GM21723 (cell line): Measurements from ENCODE around the gene PARN.

Experiments
- ATAC-seq: cut with Tn5 transposase; IDR thresholded peaks from one replicate; pipeline ENCODE4 v1.9.1; 2021; ENCODE audit warnings: mild to moderate bottlenecking, moderate library complexity; ENCODE audit not compliant: unreplicated experiment

The PARN gene

GRCh38 chr16:14476183-14476582 is 153.9 kb downstream of the PARN start:
- no peak for ATAC-seq

GRCh38 chr16:14475370-14476139 is 154.5 kb downstream of the PARN start:
- ATAC-seq = no peak

GRCh38 chr16:14473488-14473887 is 156.6 kb downstream of the PARN start:
- no peak for ATAC-seq

GRCh38 chr16:14472357-14472756 is 157.7 kb downstream of the PARN start:
- ATAC-seq = no peak

- ATAC-seq = no peak
Observed at GRCh38 chr16:14470788-14471187, 159.3 kb downstream of the PARN start.

- no peak for ATAC-seq
Observed at GRCh38 chr16:14465799-14466198, 164.3 kb downstream of the PARN start.

- ATAC-seq = no peak
Observed at GRCh38 chr16:14464796-14465195, 165.3 kb downstream of the PARN start.

- ATAC-seq = no peak
Observed at GRCh38 chr16:14464192-14464591, 165.9 kb downstream of the PARN start.

GRCh38 chr16:14462811-14463210 is 167.2 kb downstream of the PARN start:
- ATAC-seq = no peak

GRCh38 chr16:14460726-14461125 is 169.3 kb downstream of the PARN start:
- ATAC-seq = no peak

GRCh38 chr16:14458576-14458975 is 171.5 kb downstream of the PARN start:
- ATAC-seq = no peak

- no peak for ATAC-seq
Observed at GRCh38 chr16:14456793-14457481, 173.1 kb downstream of the PARN start.

GRCh38 chr16:14455573-14455972 is 174.5 kb downstream of the PARN start:
- no peak for ATAC-seq

GRCh38 chr16:14454391-14454790 is 175.7 kb downstream of the PARN start:
- no peak for ATAC-seq

- ATAC-seq = no peak
Observed at GRCh38 chr16:14452066-14452465, 178.0 kb downstream of the PARN start.

GRCh38 chr16:14450846-14451245 is 179.2 kb downstream of the PARN start:
- ATAC-seq = no peak

- no peak for ATAC-seq
Observed at GRCh38 chr16:14449790-14450480, 180.1 kb downstream of the PARN start.

GRCh38 chr16:14449334-14449733 is 180.7 kb downstream of the PARN start:
- no peak for ATAC-seq

GRCh38 chr16:14448879-14449278 is 181.2 kb downstream of the PARN start:
- no peak for ATAC-seq

GRCh38 chr16:14447783-14448182 is 182.3 kb downstream of the PARN start:
- ATAC-seq = no peak

GRCh38 chr16:14446796-14447195 is 183.3 kb downstream of the PARN start:
- ATAC-seq = no peak
